Measurements from ENCODE around the gene OR51G2.
"Not testable (repeated sequence)": the region's sequence is repeated elsewhere in the genome, so short reads cannot be mapped to it uniquely, and the experiment has no call there.

Gene OR51G2, protein sequence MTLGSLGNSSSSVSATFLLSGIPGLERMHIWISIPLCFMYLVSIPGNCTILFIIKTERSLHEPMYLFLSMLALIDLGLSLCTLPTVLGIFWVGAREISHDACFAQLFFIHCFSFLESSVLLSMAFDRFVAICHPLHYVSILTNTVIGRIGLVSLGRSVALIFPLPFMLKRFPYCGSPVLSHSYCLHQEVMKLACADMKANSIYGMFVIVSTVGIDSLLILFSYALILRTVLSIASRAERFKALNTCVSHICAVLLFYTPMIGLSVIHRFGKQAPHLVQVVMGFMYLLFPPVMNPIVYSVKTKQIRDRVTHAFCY

DNA sequence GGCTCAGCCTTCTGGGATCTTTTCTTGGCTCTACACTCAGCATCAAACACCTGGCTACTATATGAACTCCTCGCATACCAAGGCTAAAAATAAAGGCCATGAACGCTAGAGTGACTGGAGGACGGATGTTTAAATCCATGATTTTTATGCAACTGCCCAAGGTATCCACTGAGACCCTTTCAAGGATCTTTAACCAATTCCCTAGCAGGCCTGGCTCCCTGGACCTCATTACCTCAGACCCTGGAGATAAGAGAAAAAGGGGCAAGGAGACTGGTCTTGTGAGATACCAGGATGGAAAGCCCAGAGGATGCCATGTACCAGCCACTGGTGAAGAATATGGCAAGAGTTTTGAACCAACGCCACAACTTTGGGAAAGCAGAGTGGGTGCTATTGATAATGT lies at the start of gene OR51G2:
Gene OR51G2 (minus strand): TSS at position 101 of the 400 bp plus-strand sequence. CDS start 3,687 bp downstream, outside the sequence.
- no peak within 1 kb of the TSS for H3K4me3 ChIP-seq (ENCODE audit: low read depth, low read length)
- TF ChIP-seq, protein P1, sequence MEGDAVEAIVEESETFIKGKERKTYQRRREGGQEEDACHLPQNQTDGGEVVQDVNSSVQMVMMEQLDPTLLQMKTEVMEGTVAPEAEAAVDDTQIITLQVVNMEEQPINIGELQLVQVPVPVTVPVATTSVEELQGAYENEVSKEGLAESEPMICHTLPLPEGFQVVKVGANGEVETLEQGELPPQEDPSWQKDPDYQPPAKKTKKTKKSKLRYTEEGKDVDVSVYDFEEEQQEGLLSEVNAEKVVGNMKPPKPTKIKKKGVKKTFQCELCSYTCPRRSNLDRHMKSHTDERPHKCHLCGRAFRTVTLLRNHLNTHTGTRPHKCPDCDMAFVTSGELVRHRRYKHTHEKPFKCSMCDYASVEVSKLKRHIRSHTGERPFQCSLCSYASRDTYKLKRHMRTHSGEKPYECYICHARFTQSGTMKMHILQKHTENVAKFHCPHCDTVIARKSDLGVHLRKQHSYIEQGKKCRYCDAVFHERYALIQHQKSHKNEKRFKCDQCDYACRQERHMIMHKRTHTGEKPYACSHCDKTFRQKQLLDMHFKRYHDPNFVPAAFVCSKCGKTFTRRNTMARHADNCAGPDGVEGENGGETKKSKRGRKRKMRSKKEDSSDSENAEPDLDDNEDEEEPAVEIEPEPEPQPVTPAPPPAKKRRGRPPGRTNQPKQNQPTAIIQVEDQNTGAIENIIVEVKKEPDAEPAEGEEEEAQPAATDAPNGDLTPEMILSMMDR (IDR thresholded peaks at IDR 0.05; ENCODE audit: borderline replicate concordance, insufficient read depth, low read depth, low read length), result no peak

DNA sequence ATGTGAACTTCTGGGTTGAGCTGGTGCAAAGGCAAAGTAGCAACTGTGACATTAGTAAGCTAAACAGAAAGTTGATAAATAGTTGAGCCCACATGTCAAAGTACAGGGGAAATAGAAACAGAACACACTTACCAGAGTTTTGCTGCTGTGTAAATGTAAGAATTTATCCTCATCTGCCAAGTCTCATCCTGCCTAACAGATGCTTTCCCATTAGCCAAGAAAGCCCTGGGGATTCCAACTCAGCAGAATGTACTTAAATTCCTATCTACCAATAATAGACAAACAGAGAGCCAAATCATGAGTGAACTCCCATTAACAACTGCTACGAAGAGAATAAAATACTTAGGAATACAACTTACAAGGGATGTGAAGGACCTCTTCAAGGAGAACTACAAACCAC lies 43.7 kb upstream of the OR51G2 start:
- no peak overlapping the region for H3K4me3 ChIP-seq (ENCODE audit: low read depth, low read length)
- TF ChIP-seq, protein P1 (IDR thresholded peaks at IDR 0.05; ENCODE audit: borderline replicate concordance, insufficient read depth, low read depth, low read length), result no peak

DNA sequence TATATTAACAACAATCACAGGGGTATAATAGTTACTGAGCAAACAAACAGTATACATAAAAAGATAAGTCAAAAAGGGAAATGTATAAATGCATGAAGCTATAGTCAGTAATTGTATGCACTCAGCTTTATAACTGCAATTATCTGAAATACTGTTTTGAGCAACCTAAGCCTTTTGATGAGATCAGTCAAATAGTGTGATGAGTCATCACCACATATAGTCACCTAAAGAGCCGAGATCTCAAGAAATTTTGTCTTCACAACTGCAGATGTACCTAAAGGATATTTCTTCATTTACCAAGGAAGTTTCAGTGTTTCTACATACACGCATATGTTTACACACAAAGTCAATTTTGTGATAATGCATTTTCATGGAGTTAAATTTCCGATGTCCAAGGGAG lies 41.7 kb upstream of the OR51G2 start:
- no peak overlapping the region for H3K4me3 ChIP-seq (ENCODE audit: low read depth, low read length)
- TF ChIP-seq, protein P1 (IDR thresholded peaks at IDR 0.05; ENCODE audit: borderline replicate concordance, insufficient read depth, low read depth, low read length), result no peak

DNA sequence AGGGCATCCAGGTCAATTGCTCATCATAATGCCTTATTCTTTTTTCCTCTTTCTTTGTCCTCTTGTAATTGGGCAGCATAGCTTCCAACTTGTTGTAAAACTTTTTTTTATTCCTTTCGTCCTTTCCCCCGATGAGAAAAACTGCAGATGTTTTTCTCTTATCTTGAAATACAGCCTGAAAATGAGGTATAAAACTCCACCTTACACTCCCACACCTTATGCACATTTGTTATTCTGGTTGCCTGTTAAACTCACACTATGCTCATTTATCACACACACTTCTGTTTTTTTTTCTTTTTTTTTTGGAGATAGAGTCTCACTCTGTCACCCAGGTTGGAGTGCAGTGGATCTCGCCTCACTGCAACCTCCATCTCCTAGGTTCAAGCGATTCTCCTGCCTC lies 38.2 kb upstream of the OR51G2 start:
- no peak overlapping the region for H3K4me3 ChIP-seq (ENCODE audit: low read depth, low read length)
- TF ChIP-seq, protein P1 (IDR thresholded peaks at IDR 0.05; ENCODE audit: borderline replicate concordance, insufficient read depth, low read depth, low read length), result no peak

DNA sequence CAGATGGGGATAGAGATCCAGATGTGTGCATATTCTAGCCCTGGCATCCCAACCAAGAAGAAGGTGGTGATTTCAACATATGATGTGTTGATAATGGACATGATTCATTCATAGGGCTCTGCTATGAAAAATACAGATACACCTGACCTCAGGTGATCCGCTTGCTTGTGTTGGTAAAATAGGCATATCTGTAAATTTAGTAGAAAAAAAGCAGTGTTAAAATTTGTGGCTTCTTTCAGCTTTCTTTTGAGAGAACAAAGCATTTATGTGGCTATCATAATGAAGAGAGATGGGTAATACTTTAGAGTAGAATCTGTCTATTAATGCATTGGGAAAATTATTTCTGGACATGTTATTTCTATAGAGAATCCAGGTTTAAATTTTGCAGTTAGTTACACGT lies 36.5 kb upstream of the OR51G2 start, which contains the start of gene OR51A2:
Gene OR51A2 (minus strand): TSS at position 101 of the 400 bp plus-strand sequence. CDS start 0 bp downstream, at position 101.
- H3K4me3 ChIP-seq (ENCODE audit: low read depth, low read length), result not testable (repeated sequence)

DNA sequence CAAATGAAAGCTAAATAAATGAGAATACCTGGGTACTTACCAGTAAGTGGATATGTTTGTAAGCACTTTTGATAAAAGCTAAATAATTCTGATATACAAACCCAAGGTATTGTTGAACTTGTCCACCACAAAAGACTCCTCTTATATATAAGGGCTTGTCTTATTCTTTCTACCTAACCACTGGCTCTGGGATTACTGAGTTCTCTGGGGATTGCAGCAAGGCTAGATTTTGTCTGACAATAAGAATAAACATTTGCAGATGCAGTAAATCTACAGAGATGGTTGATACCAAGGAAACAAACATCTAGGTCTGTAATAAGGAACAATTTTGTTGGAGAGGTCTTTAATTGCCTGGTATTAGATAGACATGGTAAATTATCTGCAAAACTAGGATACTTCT lies 28.4 kb upstream of the OR51G2 start, which contains the start of gene OR51A4:
Gene OR51A4 (minus strand): TSS at position 101 of the 400 bp plus-strand sequence. CDS start 505 bp downstream, outside the sequence.
- H3K4me3 ChIP-seq (ENCODE audit: low read depth, low read length), result no peak within 1 kb of the TSS
- TF ChIP-seq, protein P1 (IDR thresholded peaks at IDR 0.05; ENCODE audit: borderline replicate concordance, insufficient read depth, low read depth, low read length), result no peak

DNA sequence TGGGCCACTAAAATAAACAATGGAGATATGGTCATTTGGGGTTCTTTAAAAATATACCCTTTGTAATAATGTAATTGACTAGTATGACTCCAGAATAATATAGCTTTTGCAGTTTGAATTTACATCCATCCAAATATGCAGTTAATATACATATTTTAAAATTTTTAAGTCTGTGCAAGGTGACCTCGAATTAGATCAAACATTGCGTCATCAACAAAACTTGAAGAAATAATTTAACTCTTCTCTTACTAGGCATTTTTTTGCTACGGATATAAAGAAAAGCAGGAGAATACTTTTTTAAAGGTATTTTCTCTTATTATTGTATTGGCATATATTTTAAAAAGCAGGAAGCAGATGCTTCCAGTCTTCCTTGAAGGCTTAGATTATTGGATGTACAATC lies 17.6 kb upstream of the OR51G2 start:
- TF ChIP-seq, protein P1 (IDR thresholded peaks at IDR 0.05; ENCODE audit: borderline replicate concordance, insufficient read depth, low read depth, low read length), result no peak
- H3K4me3 ChIP-seq (ENCODE audit: low read depth, low read length), result no peak overlapping the region
